HFF-Myc (cell line): ENCODE measurements around the gene SORCS2.

Experiments used
- DNase-seq: peaks from one replicate; pipeline ENCODE4 v3.0.0-alpha.2; 2011; ENCODE audit warnings: low read depth; ENCODE audit errors: extremely low read depth
- H3K4me3 ChIP-seq: replicated peaks from 2 replicates; pipeline ENCODE4 v1.5.1; 2011; ENCODE audit warnings: low read depth, mild to moderate bottlenecking, control low read depth, low read length
- TF ChIP-seq, protein P1 (sequence below): IDR thresholded peaks from 2 replicates; pipeline ENCODE4 v1.5.1; 2012; ENCODE audit warnings: mild to moderate bottlenecking, low read depth, low read length, control low read depth; ENCODE audit errors: missing control alignments

Gene SORCS2

DNA sequence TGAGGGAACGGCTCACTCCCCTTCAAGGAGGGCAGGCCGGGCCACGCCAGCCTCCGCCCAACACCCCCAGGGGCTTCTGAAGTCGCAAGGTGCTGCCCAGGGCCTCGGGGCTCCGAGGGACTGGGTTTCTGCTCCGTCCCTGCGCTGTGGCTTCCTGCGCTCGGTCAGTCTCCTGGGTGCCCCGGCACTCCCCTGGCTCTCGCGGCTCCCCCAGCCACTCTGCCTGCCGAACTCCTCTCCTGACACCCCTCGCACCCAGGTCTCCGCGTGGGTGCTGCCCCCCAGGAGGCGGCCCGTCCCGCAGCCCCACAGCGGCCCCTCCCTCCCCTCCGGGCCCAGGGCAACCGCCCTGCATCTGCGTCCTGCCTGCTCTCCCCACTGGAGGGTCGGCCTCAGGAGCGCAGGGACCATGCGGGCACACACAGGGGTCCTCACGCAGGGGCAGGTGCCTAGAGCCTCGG, 595.4 kb downstream of the SORCS2 start:
- TF ChIP-seq, protein P1, sequence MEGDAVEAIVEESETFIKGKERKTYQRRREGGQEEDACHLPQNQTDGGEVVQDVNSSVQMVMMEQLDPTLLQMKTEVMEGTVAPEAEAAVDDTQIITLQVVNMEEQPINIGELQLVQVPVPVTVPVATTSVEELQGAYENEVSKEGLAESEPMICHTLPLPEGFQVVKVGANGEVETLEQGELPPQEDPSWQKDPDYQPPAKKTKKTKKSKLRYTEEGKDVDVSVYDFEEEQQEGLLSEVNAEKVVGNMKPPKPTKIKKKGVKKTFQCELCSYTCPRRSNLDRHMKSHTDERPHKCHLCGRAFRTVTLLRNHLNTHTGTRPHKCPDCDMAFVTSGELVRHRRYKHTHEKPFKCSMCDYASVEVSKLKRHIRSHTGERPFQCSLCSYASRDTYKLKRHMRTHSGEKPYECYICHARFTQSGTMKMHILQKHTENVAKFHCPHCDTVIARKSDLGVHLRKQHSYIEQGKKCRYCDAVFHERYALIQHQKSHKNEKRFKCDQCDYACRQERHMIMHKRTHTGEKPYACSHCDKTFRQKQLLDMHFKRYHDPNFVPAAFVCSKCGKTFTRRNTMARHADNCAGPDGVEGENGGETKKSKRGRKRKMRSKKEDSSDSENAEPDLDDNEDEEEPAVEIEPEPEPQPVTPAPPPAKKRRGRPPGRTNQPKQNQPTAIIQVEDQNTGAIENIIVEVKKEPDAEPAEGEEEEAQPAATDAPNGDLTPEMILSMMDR: no peak
- no peak overlapping the region for H3K4me3 ChIP-seq
- DNase-seq: no peak

DNA sequence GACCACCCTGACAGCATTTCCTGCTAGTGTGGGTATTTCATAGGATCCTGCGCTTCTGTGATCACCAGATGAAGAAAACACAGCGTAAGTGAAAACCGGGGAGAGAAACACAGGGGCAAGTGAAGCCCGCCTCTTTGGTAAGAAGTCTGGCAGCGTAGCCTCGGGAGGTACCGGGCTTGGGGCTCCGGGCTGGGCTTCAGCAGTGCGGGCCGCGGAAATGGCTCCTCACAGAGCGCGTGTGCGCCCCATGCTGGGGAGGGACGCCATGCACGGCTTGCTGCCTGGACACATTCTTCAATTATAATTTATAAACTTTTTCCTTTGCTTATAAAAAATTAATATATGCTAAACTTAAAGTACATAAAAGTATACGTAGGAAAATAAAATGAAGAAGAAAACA, 595.9 kb downstream of the SORCS2 start:
- DNase-seq: no peak
- TF ChIP-seq, protein P1: no peak
- H3K4me3 ChIP-seq: no peak overlapping the region

DNA sequence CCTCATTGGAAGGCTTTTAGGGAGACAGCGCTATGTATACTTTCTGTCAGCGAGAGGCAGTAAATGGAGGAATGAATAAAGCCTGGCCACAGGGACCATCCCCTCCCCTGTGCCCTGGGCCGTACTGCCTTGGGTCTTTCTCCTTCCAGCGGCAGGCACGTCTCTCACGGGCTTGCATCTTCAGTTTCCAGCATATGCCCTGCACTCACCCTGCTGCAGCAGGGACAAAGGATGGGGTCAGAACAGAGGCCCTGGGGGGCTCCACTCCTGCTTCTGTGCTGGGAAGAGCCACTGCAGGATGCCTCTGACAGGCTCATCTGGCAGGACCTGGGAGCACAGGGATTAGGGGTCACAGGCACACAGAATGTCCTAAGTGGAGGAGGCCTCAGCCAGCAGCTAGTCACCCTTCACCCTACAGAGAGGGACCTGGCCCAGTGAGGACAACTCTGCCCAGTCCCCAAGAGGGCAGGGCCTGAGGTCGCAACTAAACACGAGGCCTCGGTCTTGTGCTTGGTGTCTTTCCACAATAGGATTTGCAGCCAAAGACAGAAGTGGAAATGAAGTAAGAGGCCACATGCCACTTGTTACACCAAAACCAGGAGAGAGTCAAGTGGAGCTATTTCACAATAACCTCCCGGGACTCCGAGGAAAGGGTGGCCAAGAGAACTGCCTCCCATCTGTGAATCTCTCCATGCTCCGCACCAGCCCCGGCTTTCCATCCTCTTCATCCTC, 596.5 kb downstream of the SORCS2 start:
- H3K4me3 ChIP-seq: no peak overlapping the region
- TF ChIP-seq, protein P1: no peak
- DNase-seq: no peak

DNA sequence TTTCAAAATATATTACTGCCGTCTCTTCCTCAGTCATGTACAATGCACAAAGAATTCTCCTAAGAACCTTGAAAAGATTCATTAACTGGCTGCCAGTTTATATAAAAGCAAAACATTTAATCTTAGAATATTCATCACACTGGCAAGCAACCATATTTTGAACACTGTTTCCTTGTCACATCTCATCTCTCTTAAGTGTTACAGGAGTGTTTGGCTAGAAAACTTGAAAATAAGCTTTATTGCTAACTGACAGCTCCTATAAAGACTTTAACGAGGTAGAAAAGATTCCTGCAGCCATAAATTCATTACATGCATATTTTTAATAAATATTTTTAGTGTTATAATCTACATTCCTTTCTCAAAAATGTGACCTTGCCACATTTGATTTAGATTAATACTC, 597.7 kb downstream of the SORCS2 start:
- DNase-seq: no peak
- no peak overlapping the region for H3K4me3 ChIP-seq
- TF ChIP-seq, protein P1: no peak

DNA sequence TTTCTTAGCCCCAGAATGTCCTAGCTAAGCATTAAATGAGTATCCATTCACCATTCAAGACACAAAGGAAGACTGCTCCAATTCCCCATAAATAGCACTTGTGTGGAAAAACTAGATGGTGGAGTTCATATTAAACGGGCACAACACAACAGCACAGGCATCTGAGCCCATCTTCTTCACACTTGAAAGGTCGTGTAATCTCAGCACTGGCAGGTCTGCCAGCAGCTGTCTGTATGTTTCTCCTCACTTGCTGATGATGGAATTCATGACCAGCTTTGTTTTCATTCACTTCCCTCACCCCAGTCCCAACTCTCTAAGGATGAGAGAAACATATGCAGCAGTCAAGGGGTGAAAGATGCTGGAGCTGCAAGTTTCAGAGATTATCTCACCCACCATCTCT, 598.7 kb downstream of the SORCS2 start:
- H3K4me3 ChIP-seq: no peak overlapping the region
- no peak for DNase-seq
- TF ChIP-seq, protein P1: no peak
